Measurements from ENCODE around the gene CALU.

DNA sequence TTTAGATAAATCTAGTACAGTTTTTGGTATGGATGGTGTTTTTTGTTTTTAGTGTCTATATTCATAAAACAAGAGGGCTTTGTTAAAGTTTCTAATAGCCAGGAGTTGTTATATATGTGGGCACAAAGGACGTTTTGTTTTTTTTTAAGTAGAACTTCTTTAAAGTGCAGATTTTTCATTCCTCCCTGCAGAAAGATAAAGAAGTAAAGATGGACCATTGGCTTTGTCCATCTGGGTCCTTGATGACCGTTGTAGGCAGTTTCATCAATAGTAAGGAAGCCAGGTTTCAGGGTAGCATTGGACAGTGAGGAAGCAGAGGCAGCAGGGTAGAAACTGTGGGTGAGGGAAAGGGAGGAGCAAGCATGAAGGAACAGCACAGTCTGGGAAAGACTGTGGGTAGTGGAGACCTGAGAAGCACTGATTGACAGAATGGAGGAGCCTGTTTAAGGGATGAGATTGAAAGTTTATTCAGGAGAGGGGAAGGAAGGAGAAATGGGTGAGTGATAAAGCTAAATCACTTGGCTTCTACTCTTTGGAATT lies 5.3 kb downstream of the CALU start:
- TF ChIP-seq, protein P1, sequence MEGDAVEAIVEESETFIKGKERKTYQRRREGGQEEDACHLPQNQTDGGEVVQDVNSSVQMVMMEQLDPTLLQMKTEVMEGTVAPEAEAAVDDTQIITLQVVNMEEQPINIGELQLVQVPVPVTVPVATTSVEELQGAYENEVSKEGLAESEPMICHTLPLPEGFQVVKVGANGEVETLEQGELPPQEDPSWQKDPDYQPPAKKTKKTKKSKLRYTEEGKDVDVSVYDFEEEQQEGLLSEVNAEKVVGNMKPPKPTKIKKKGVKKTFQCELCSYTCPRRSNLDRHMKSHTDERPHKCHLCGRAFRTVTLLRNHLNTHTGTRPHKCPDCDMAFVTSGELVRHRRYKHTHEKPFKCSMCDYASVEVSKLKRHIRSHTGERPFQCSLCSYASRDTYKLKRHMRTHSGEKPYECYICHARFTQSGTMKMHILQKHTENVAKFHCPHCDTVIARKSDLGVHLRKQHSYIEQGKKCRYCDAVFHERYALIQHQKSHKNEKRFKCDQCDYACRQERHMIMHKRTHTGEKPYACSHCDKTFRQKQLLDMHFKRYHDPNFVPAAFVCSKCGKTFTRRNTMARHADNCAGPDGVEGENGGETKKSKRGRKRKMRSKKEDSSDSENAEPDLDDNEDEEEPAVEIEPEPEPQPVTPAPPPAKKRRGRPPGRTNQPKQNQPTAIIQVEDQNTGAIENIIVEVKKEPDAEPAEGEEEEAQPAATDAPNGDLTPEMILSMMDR (IDR thresholded peaks at IDR 0.05): no peak
- no peak for TF ChIP-seq EZH2 (IDR thresholded peaks at IDR 0.05; ENCODE audit: borderline replicate concordance, insufficient read depth, low read depth, low read length, poor library complexity, severe bottlenecking)

All from B cell (primary cell).